HepG2 (cell line): ENCODE measurements around the gene MTHFD2. TPM values are rescaled to one million over a fixed set of nuclear protein-coding genes. Genes with fewer than 3 reads are reported as not detected.

Experiments used
- HDAC6 ChIP-seq: fragments of 200-600 bp; sonication (generic); IDR thresholded peaks from 2 replicates; pipeline ENCODE4 v1.7.0; 2017; ENCODE audit warnings: mild to moderate bottlenecking, antibody characterized with exemption, low read length, low read depth
- MLLT10 ChIP-seq: sonication (generic); formaldehyde crosslinking; IDR thresholded peaks from 2 replicates; pipeline ENCODE4 v1.4.0; 2020; ENCODE audit warnings: missing genetic modification reagents
- MTA3 ChIP-seq: sonication (generic); formaldehyde crosslinking; IDR thresholded peaks from 2 replicates; pipeline ENCODE4 v1.4.0; 2020; ENCODE audit warnings: missing genetic modification reagents
- MXD3 ChIP-seq: IDR thresholded peaks from 2 replicates; pipeline ENCODE4 v1.6.1; 2016; ENCODE audit warnings: mild to moderate bottlenecking, missing biosample characterization, missing genetic modification reagents
- SKIL ChIP-seq: sonication (generic); formaldehyde crosslinking; IDR thresholded peaks from 2 replicates; pipeline ENCODE4 v1.8.0; 2022; ENCODE audit warnings: missing genetic modification reagents, mild to moderate bottlenecking, moderate library complexity, borderline replicate concordance
- SRSF4 ChIP-seq: fragments of 200-400 bp; formaldehyde crosslinking; IDR thresholded peaks from one replicate; pipeline ENCODE4 v1.6.1; 2018; ENCODE audit warnings: mild to moderate bottlenecking, low read depth, low read length, moderate library complexity; ENCODE audit not compliant: poor library complexity, severe bottlenecking
- TEF ChIP-seq: sonication (generic); formaldehyde crosslinking; IDR thresholded peaks from 2 replicates; pipeline ENCODE4 v1.5.0; 2020; ENCODE audit warnings: missing genetic modification reagents
- TERF1 ChIP-seq: sonication (generic); formaldehyde crosslinking; IDR thresholded peaks from 2 replicates; pipeline ENCODE4 v1.8.0; 2022; ENCODE audit warnings: mild to moderate bottlenecking, missing genetic modification reagents, moderate library complexity
- TP53 ChIP-seq: sonication (generic); formaldehyde crosslinking; conservative IDR thresholded peaks from 2 replicates; pipeline ENCODE4 v1.4.0; 2020; ENCODE audit warnings: missing genetic modification reagents
- ZBTB8A ChIP-seq: sonication (generic); formaldehyde crosslinking; IDR thresholded peaks from 2 replicates; pipeline ENCODE4 v1.4.0; 2020; ENCODE audit warnings: mild to moderate bottlenecking, low read depth, missing genetic modification reagents, borderline replicate concordance
- ZFP62 ChIP-seq: sonication (generic); formaldehyde crosslinking; IDR thresholded peaks from 2 replicates; pipeline ENCODE4 v1.4.0; 2020; ENCODE audit warnings: missing genetic modification reagents
- ZNF142 ChIP-seq: sonication (generic); formaldehyde crosslinking; IDR thresholded peaks from 2 replicates; pipeline ENCODE4 v1.4.0; 2020; ENCODE audit warnings: missing genetic modification reagents
- ZNF367 ChIP-seq: sonication (generic); formaldehyde crosslinking; IDR thresholded peaks from 2 replicates; pipeline ENCODE4 v1.4.0; 2020; ENCODE audit warnings: missing genetic modification reagents, borderline replicate concordance
- ZNF446 ChIP-seq: sonication (generic); formaldehyde crosslinking; IDR thresholded peaks from 2 replicates; pipeline ENCODE4 v1.5.0; 2020; ENCODE audit warnings: mild to moderate bottlenecking, missing genetic modification reagents
- ZNF740 ChIP-seq: sonication (generic); formaldehyde crosslinking; IDR thresholded peaks from 2 replicates; pipeline ENCODE4 v1.4.0; 2020; ENCODE audit warnings: missing genetic modification reagents
- ZNF816 ChIP-seq: sonication (generic); formaldehyde crosslinking; IDR thresholded peaks from 2 replicates; pipeline ENCODE4 v1.8.0; 2022; ENCODE audit warnings: missing genetic modification reagents, mild to moderate bottlenecking, borderline replicate concordance
- polyA plus RNA-seq, 8 experiments: library from polyadenylated mRNA; depleted of rRNA in 3 of 8; stranded (reverse) in 7 of 8; unstranded in 1 of 8; fragments of >200 nt; fragmentation: Illumina TruSeq in 4 of 8; extraction: Trizol in 4 of 8; gene quantifications; 2 replicates each; pipeline versions ENCODE4 v1.2.1 to v1.2.3, GENCODE V29; 2011 to 2016; ENCODE audit warnings: low read depth in 4 of 8, missing spikeins in 1 of 8, mixed read lengths in 1 of 8; ENCODE audit not compliant: insufficient read depth in 1 of 8
- total RNA-seq, 5 experiments: library from RNA; depleted of rRNA; stranded (reverse); fragments of >200 nt; fragmentation: Illumina TruSeq; extraction: Trizol; gene quantifications; 2 replicates each; pipeline ENCODE4 v1.2.3, GENCODE V29; 2016; ENCODE audit warnings: low read depth in 1 of 5

MTHFD2 gene
- total and polyA plus RNA-seq, 2 of the 13 experiments (the other 11 are each of a cell fraction or from before 2014, with no cell fraction given): 188 to 269 TPM

- TF ChIP-seq SRSF4: no peak
- TF ChIP-seq SKIL (CRISPR knock-in tag): peak; percentile 79; the same call in 1 of the 2 replicates
- TF ChIP-seq TP53 (CRISPR knock-in tag): 0 out of 2 replicates have a peak, but pooled peaks have one; percentile 10
- TF ChIP-seq ZNF446: 0 out of 2 replicates have a peak, but pooled peaks have one; percentile 57
- TF ChIP-seq ZNF142: peak; percentile 84
- peak; percentile 91 for TF ChIP-seq MXD3 (CRISPR knock-in tag)
- TF ChIP-seq ZFP62: no peak
- no peak; the same call in 1 of the 2 replicates for TF ChIP-seq HDAC6
- peak; percentile 86; the same call in 1 of the 2 replicates for TF ChIP-seq ZNF367 (CRISPR knock-in tag)
- peak; percentile 46; the same call in 1 of the 2 replicates for TF ChIP-seq ZNF740
- TF ChIP-seq MLLT10: no peak
- TF ChIP-seq TERF1 (CRISPR knock-in tag): no peak
- no peak; the same call in 1 of the 2 replicates for TF ChIP-seq TEF
- peak; percentile 98 for TF ChIP-seq ZNF816 (CRISPR knock-in tag)
- 0 out of 2 replicates have a peak, but pooled peaks have one; percentile 50 for TF ChIP-seq ZBTB8A
- no peak for TF ChIP-seq MTA3 (CRISPR knock-in tag)
Observed at GRCh38 chr2:74198461-74199274, at the start of gene MTHFD2 (continued).
